Measurements from ENCODE around the gene KIF5C. TPM values are rescaled to one million over a fixed set of nuclear protein-coding genes. Genes with fewer than 3 reads are reported as not detected.

The KIF5C gene
- total and polyA plus RNA-seq, 2 experiments from 2014 or later, result 0.11 to 0.19 TPM

GRCh38 chr2:148888003-148888501 is 13.0 kb downstream of the KIF5C start:
- Histone ChIP-seq H3K4me2 (ENCODE audit: unreplicated experiment) (peak overlapping the region; percentile 71), H4K20me1 (ENCODE audit: insufficient read depth) (no peaks in the 10 kb centered on the region), H3K9ac (no peak overlapping the region), H2AFZ (peak overlapping the region; percentile 45), H3K4me1 (ENCODE audit: insufficient read depth) (no peaks in the 10 kb centered on the region), H3K9me2 (ENCODE audit: insufficient read depth) (no peaks in the 10 kb centered on the region), H3K9me3 (ENCODE audit: low read depth) (no peaks in the 10 kb centered on the region), H3F3A (ENCODE audit: insufficient read depth) (no peaks in the 10 kb centered on the region), H3K4me3 (peak overlapping the region; percentile 63; the same call in 1 of the 2 replicates), H3K27me3 (replicated peaks; ENCODE audit: insufficient read depth) (peaks cover 62% of the 10 kb centered on the region), H3K79me2 (ENCODE audit: insufficient read depth) (no peaks in the 10 kb centered on the region), H3K36me3 (ENCODE audit: low read depth) (no peaks in the 10 kb centered on the region), H3K27ac (no peak overlapping the region)
- in situ Hi-C loops (cut with MboI), result no loop called here
- WGBS, 2 experiments (ENCODE audit: low coverage in 1 of 2, low lambda C conversion rate in 2 of 2, missing lambda C conversion rate in 2 of 2), result 7 to 8% methylated on average over 33 to 34 of the region's 34 CpGs
- no peak for DNase-seq
- no peak for TF ChIP-seq EZH2 (IDR thresholded peaks at IDR 0.05; ENCODE audit: insufficient read depth, poor library complexity, severe bottlenecking)
- no peak for TF ChIP-seq EZH2phosphoT487 (IDR thresholded peaks at IDR 0.05; ENCODE audit: insufficient read depth, low read depth)

DNA sequence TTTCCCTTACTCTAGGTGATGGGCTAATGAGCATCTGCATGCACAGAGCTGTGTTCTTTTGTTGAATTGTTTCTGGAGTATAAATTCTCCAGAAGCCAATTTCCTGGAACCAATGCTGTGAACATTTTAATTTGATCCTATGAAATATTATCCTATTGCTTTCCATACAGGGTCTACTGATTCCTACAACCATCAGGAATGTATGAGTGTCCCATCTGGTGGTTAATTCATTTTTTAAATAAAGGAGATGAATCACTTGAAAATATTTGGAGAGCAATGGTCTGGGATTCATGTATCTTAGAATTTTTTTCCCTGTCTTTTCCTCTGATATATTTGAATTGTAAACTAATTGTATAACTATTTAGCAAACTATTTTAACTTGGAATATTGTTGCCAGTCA is 14.0 kb downstream of the KIF5C start:
- in situ Hi-C loops (cut with MboI), result no loop called here
- Histone ChIP-seq H3K27ac (no peak overlapping the region), H3F3A (ENCODE audit: insufficient read depth) (no peaks in the 10 kb centered on the region), H3K4me1 (ENCODE audit: insufficient read depth) (no peaks in the 10 kb centered on the region), H3K27me3 (replicated peaks; ENCODE audit: insufficient read depth) (peaks cover 60% of the 10 kb centered on the region), H3K4me2 (ENCODE audit: unreplicated experiment) (no peak overlapping the region), H3K79me2 (ENCODE audit: insufficient read depth) (no peaks in the 10 kb centered on the region), H3K36me3 (ENCODE audit: low read depth) (no peaks in the 10 kb centered on the region), H3K9ac (no peak overlapping the region), H3K9me2 (ENCODE audit: insufficient read depth) (no peaks in the 10 kb centered on the region), H4K20me1 (ENCODE audit: insufficient read depth) (no peaks in the 10 kb centered on the region), H3K9me3 (ENCODE audit: low read depth) (no peaks in the 10 kb centered on the region), H3K4me3 (no peak overlapping the region), H2AFZ (no peak overlapping the region)
- no peak for DNase-seq
- no peak for TF ChIP-seq EZH2phosphoT487 (IDR thresholded peaks at IDR 0.05; ENCODE audit: insufficient read depth, low read depth)
- TF ChIP-seq EZH2 (IDR thresholded peaks at IDR 0.05; ENCODE audit: insufficient read depth, poor library complexity, severe bottlenecking), result no peak

DNA sequence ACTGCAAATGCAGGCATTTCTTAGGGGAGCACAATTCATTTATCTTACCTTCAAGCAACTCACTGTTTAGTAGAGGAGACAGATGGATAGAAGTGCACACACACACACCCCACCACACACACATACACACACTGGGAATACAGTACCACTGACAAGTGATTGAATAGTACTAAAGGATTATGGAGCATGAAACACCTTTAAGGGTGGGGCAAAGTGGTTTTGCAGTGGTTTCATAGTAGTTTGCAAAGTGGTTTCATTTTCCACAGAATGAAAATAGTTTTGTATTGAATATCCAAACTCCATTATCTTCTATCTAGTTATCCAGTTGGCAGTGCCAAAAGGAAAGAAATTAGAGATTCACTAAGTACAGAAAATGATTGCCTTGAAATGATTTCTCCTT is 18.9 kb downstream of the KIF5C start:
- Histone ChIP-seq H3K27me3 (replicated peaks; ENCODE audit: insufficient read depth) (peaks cover 19% of the 10 kb centered on the region), H3K9me3 (ENCODE audit: low read depth) (no peaks in the 10 kb centered on the region), H3K27ac (no peak overlapping the region), H3K4me1 (ENCODE audit: insufficient read depth) (no peaks in the 10 kb centered on the region), H4K20me1 (ENCODE audit: insufficient read depth) (no peaks in the 10 kb centered on the region), H2AFZ (no peak overlapping the region), H3K79me2 (ENCODE audit: insufficient read depth) (no peaks in the 10 kb centered on the region), H3K9me2 (ENCODE audit: insufficient read depth) (no peaks in the 10 kb centered on the region), H3K36me3 (ENCODE audit: low read depth) (no peaks in the 10 kb centered on the region), H3K4me3 (no peak overlapping the region), H3K4me2 (ENCODE audit: unreplicated experiment) (no peak overlapping the region), H3F3A (ENCODE audit: insufficient read depth) (no peaks in the 10 kb centered on the region), H3K9ac (no peak overlapping the region)
- in situ Hi-C loops (cut with MboI), result no loop called here
- TF ChIP-seq EZH2 (IDR thresholded peaks at IDR 0.05; ENCODE audit: insufficient read depth, poor library complexity, severe bottlenecking) (no peak), EZH2phosphoT487 (IDR thresholded peaks at IDR 0.05; ENCODE audit: insufficient read depth, low read depth) (no peak)
- DNase-seq, result no peak

GRCh38 chr2:148896136-148896535 is 21.1 kb downstream of the KIF5C start:
- no peak for DNase-seq
- H3K9me2 ChIP-seq (ENCODE audit: insufficient read depth), result no peaks in the 10 kb centered on the region
- WGBS, 2 experiments (ENCODE audit: low coverage in 1 of 2, low lambda C conversion rate in 2 of 2, missing lambda C conversion rate in 2 of 2), result 24% methylated on average over 4 of the region's 4 CpGs
- no peaks in the 10 kb centered on the region for H3K79me2 ChIP-seq (ENCODE audit: insufficient read depth)
- no peak overlapping the region for H2AFZ ChIP-seq
- peaks cover 4% of the 10 kb centered on the region; the same call in 1 of the 2 replicates for H3K27me3 ChIP-seq (replicated peaks; ENCODE audit: insufficient read depth)
- no peaks in the 10 kb centered on the region for H3K36me3 ChIP-seq (ENCODE audit: low read depth)
- H3F3A ChIP-seq (ENCODE audit: insufficient read depth), result no peaks in the 10 kb centered on the region
- H3K9me3 ChIP-seq (ENCODE audit: low read depth), result no peaks in the 10 kb centered on the region
- in situ Hi-C loops (cut with MboI), result no loop called here
- H3K4me3 ChIP-seq, result no peak overlapping the region
- no peak overlapping the region for H3K4me2 ChIP-seq (ENCODE audit: unreplicated experiment)
- H3K9ac ChIP-seq, result no peak overlapping the region
- no peak overlapping the region for H3K27ac ChIP-seq
- TF ChIP-seq EZH2 (IDR thresholded peaks at IDR 0.05; ENCODE audit: insufficient read depth, poor library complexity, severe bottlenecking), result no peak
- no peak for TF ChIP-seq EZH2phosphoT487 (IDR thresholded peaks at IDR 0.05; ENCODE audit: insufficient read depth, low read depth)
- H4K20me1 ChIP-seq (ENCODE audit: insufficient read depth), result no peaks in the 10 kb centered on the region
- H3K4me1 ChIP-seq (ENCODE audit: insufficient read depth), result no peaks in the 10 kb centered on the region

Data from GM23248 (cell line).